Endothelial cell of umbilical vein (primary cell): ENCODE measurements around the gene PARD6G. TPM values are rescaled to one million over a fixed set of nuclear protein-coding genes. Genes with fewer than 3 reads are reported as not detected.

ENCODE experiments used
- BruUV-seq: library from RNA; stranded (reverse); fragments of 400-500 nt; replicated peaks from 2 replicates; lab custom pipeline; 2021; lab: Mats Ljungman, UMichigan
- CTCF ChIA-PET: fragments of 300-600, 350-600 bp; sonication (Branson Sonifier 250); formaldehyde crosslinking; loops from one replicate; lab custom pipeline; 2021; ENCODE audit warnings: antibody characterized with exemption, inconsistent platforms; lab: Charles Lee
- POLR2A ChIA-PET: fragments of 300-600, 350-600 bp; sonication (Branson Sonifier 250); formaldehyde crosslinking; loops from one replicate; lab custom pipeline; 2021; ENCODE audit warnings: antibody characterized with exemption, inconsistent platforms; lab: Charles Lee
- DNase-seq: peaks from one replicate; pipeline ENCODE4 v3.0.0-alpha.2; 2011; ENCODE audit warnings: low read depth, low spot score
- FAIRE-seq: peaks from 2 replicates; lab custom pipeline; 2011; peaks lifted over from hg19 to GRCh38; lab: Jason Lieb, UNC
- H2AFZ ChIP-seq: 2 replicates; pipeline ENCODE4 v1.6.0; 2012; ENCODE audit warnings: low read depth, low read length, control low read depth, inconsistent platforms
- H3K27ac ChIP-seq: 2 replicates; pipeline ENCODE4 v1.5.1; 2011; ENCODE audit warnings: low read depth, mild to moderate bottlenecking, control low read depth, low read length, moderate library complexity; ENCODE audit not compliant: insufficient read depth
- H3K27me3 ChIP-seq, 2 experiments: 2 replicates each; pipeline versions ENCODE4 v1.6.0 to v1.6.1; 2011; ENCODE audit warnings: low read length in 2 of 2, mixed read lengths in 1 of 2; ENCODE audit not compliant: control insufficient read depth in 2 of 2, insufficient read depth in 2 of 2
- H3K36me3 ChIP-seq, 2 experiments: 2 replicates in 1 of 2; 3 replicates in 1 of 2; pipeline ENCODE4 v1.5.1; 2011; ENCODE audit warnings: low read length in 2 of 2, mild to moderate bottlenecking in 1 of 2, moderate library complexity in 1 of 2; ENCODE audit not compliant: control insufficient read depth in 2 of 2, insufficient read depth in 2 of 2; ENCODE audit errors: extremely low read depth in 1 of 2
- H3K4me1 ChIP-seq: 3 replicates; pipeline ENCODE4 v1.5.1; 2011; ENCODE audit warnings: mild to moderate bottlenecking, low read length; ENCODE audit not compliant: control insufficient read depth, insufficient read depth; ENCODE audit errors: extremely low read depth
- H3K4me2 ChIP-seq: 2 replicates; pipeline ENCODE4 v1.6.1; 2011; ENCODE audit warnings: low read length, control low read depth, mixed read lengths; ENCODE audit not compliant: insufficient read depth
- H3K4me3 ChIP-seq, 3 experiments: fragments of 200-600 bp in 1 of 3; sonication (generic), shearing (Covaris generic) in 1 of 3; replicated peaks in 1 of 3; 2 replicates each; pipeline ENCODE4 v1.5.1; 2011 to 2016; ENCODE audit warnings: control low read depth in 3 of 3, low read length in 3 of 3, mild to moderate bottlenecking in 2 of 3, inconsistent platforms in 1 of 3, low read depth in 1 of 3, moderate library complexity in 1 of 3; ENCODE audit not compliant: insufficient read depth in 1 of 3
- H3K79me2 ChIP-seq: 2 replicates; pipeline ENCODE4 v1.6.0; 2012; ENCODE audit warnings: low read length, inconsistent platforms; ENCODE audit not compliant: control insufficient read depth, insufficient read depth
- H3K9ac ChIP-seq: replicated peaks from 2 replicates; pipeline ENCODE3; 2011; ENCODE audit warnings: low read length, control low read depth; ENCODE audit not compliant: insufficient read depth; ENCODE audit errors: extremely low read depth
- H3K9me1 ChIP-seq: replicated peaks from 3 replicates; pipeline ENCODE4 v1.6.0; 2011; ENCODE audit warnings: mild to moderate bottlenecking, low read length; ENCODE audit not compliant: control insufficient read depth, insufficient read depth; ENCODE audit errors: extremely low read depth
- H3K9me3 ChIP-seq: replicated peaks from 2 replicates; pipeline ENCODE4 v1.5.1; 2012; ENCODE audit warnings: low read length, inconsistent platforms; ENCODE audit not compliant: control insufficient read depth, insufficient read depth
- H4K20me1 ChIP-seq: replicated peaks from 2 replicates; pipeline ENCODE3; 2011; ENCODE audit warnings: mild to moderate bottlenecking, low read length; ENCODE audit not compliant: control insufficient read depth, insufficient read depth; ENCODE audit errors: extremely low read depth
- EZH2 ChIP-seq: IDR thresholded peaks from 2 replicates; pipeline ENCODE4 v1.6.1; 2012; ENCODE audit warnings: borderline replicate concordance, low read depth, mild to moderate bottlenecking, moderate library complexity, low read length, inconsistent platforms; ENCODE audit not compliant: severe bottlenecking
- FOS ChIP-seq: IDR thresholded peaks from 2 replicates; pipeline ENCODE4 v1.6.1; 2011; ENCODE audit warnings: mild to moderate bottlenecking, low read length, moderate library complexity, borderline replicate concordance; ENCODE audit not compliant: insufficient read depth
- GATA2 ChIP-seq: IDR thresholded peaks from 2 replicates; pipeline ENCODE4 v1.7.0; 2011; ENCODE audit warnings: low read depth, mild to moderate bottlenecking, moderate library complexity, mixed read lengths, low read length; ENCODE audit not compliant: insufficient read length, insufficient read depth
- JUN ChIP-seq: IDR thresholded peaks from 2 replicates; pipeline ENCODE4 v1.6.1; 2011; ENCODE audit warnings: borderline replicate concordance, low read depth; ENCODE audit not compliant: insufficient read length, insufficient read depth
- MYC ChIP-seq: IDR thresholded peaks from one replicate; pipeline ENCODE4 v1.6.1; 2011; ENCODE audit warnings: mild to moderate bottlenecking, low read depth, low read length
- POLR2A ChIP-seq: IDR thresholded peaks from 2 replicates; pipeline ENCODE4 v1.6.1; 2012; ENCODE audit warnings: low read depth, mild to moderate bottlenecking, control low read depth, low read length
- POLR2AphosphoS5 ChIP-seq: IDR thresholded peaks from 2 replicates; pipeline ENCODE4 v1.6.1; 2012; ENCODE audit warnings: low read depth, mild to moderate bottlenecking, control low read depth, low read length, moderate library complexity; ENCODE audit not compliant: insufficient read depth
- dilution Hi-C: fragments of 300-500 bp; cut with MboI; formaldehyde crosslinking; loops from one replicate; pipeline ENCODE4 v1.15.0; 2019; ENCODE audit warnings: low sequenced_read_pairs; ENCODE audit not compliant: extremely low pct_ligation_motif_present
- intact Hi-C: fragments of 100-400 bp; cut with micrococcal nuclease; formaldehyde crosslinking; loops from one replicate; pipeline ENCODE4 v1.10.0; 2022
- polyA plus RNA-seq, 4 experiments: library from polyadenylated mRNA; depleted of rRNA in 3 of 4; stranded (reverse) in 3 of 4; unstranded in 1 of 4; fragments of >200 nt; gene quantifications; 2 replicates each; pipeline versions ENCODE4 v1.2.1 to v1.2.3, GENCODE V29; 2011 to 2012; ENCODE audit warnings: missing spikeins in 1 of 4
- total RNA-seq: library from RNA; stranded (reverse); gene quantifications from 2 replicates; pipeline ENCODE4 v1.2.3, GENCODE V29; 2021
- TF ChIP-seq, protein P1 (sequence below), 2 donors: IDR thresholded peaks; 1 replicate in 1 of 2; 2 replicates in 1 of 2; pipeline ENCODE4 v1.5.1; 2011; ENCODE audit warnings: low read length in 2 of 2, mild to moderate bottlenecking in 2 of 2, moderate library complexity in 2 of 2, control low read depth in 1 of 2, inconsistent platforms in 1 of 2, low read depth in 1 of 2; ENCODE audit not compliant: insufficient read depth in 1 of 2; ENCODE audit errors: extremely low read depth in 1 of 2
- TF ChIP-seq, protein P2 (sequence below): IDR thresholded peaks from 2 replicates; pipeline ENCODE4 v1.6.1; 2011; ENCODE audit not compliant: insufficient read depth, insufficient read length

The PARD6G gene
- total and polyA plus RNA-seq, 2 donors (not counting 3 experiments of a cell fraction or from before 2014, with no cell fraction given): 1.2 to 1.8 TPM

DNA sequence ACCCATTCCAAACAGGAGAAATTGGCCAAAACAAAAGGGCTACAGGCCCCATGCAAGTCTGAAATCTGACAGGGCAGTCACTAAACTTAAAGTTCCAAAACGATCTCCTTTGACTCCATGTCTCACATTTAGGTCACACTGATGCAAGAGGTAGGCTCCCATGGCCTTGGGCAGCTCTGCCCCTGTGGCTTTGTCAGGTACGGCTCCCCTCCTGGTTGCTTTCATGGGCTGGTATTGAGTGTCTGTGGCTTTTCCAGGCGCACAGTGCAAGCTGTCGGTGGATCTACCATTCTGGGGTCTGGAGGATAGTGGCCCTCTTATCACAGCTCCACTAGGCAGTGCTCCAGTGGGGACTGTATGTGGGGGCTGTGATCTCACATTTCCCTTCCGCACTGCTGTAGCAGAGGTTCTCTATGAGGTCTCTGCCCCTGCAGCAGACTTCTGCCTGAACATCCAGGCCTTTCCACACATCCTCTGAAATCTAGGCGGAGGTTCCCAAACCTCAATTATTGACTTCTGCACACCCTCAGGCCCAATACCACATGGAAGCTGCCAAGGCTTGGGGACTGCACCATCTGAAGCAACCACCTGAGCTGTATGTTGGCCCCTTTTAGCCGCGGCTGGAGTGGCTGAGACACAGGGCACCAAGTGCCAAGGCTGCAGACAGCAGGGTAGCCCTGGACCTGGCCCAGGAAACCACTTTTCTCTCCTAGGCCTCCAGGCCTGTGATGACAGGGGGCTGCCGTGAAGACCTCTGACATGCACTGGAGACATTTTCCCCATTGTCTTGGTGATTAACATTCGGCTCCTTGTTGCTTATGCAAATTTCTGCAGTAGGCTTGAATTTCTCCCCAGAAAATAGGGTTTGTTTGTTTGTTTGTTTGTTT, 28.7 kb downstream of the PARD6G start:
- POLR2A ChIA-PET: no interaction called here
- DNase-seq (no peak), FAIRE-seq (no peak)
- no peak overlapping the region for H3K4me2 ChIP-seq
- no peaks in the 10 kb centered on the region for H3K79me2 ChIP-seq
- no peak overlapping the region for H3K4me3 ChIP-seq
- H4K20me1 ChIP-seq: no peaks in the 10 kb centered on the region
- no peaks in the 10 kb centered on the region for H3K27me3 ChIP-seq
- H3K4me1 ChIP-seq: no peaks in the 10 kb centered on the region
- intact Hi-C loops (no loop called here), dilution Hi-C loops (no loop called here)
- no peaks in the 10 kb centered on the region for H3K9me1 ChIP-seq
- H3K9ac ChIP-seq: no peak overlapping the region
- no peak for TF ChIP-seq GATA2
- TF ChIP-seq EZH2: no peak
- no peak for TF ChIP-seq MYC
- no peak for TF ChIP-seq FOS
- TF ChIP-seq POLR2A: no peak
- TF ChIP-seq, protein P1, sequence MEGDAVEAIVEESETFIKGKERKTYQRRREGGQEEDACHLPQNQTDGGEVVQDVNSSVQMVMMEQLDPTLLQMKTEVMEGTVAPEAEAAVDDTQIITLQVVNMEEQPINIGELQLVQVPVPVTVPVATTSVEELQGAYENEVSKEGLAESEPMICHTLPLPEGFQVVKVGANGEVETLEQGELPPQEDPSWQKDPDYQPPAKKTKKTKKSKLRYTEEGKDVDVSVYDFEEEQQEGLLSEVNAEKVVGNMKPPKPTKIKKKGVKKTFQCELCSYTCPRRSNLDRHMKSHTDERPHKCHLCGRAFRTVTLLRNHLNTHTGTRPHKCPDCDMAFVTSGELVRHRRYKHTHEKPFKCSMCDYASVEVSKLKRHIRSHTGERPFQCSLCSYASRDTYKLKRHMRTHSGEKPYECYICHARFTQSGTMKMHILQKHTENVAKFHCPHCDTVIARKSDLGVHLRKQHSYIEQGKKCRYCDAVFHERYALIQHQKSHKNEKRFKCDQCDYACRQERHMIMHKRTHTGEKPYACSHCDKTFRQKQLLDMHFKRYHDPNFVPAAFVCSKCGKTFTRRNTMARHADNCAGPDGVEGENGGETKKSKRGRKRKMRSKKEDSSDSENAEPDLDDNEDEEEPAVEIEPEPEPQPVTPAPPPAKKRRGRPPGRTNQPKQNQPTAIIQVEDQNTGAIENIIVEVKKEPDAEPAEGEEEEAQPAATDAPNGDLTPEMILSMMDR (IDR thresholded peaks at IDR 0.05; ENCODE audit: extremely low read depth in 1 of 2, insufficient read depth in 1 of 2, low read depth in 1 of 2, low read length in 2 of 2): no peak
- TF ChIP-seq, protein P2, sequence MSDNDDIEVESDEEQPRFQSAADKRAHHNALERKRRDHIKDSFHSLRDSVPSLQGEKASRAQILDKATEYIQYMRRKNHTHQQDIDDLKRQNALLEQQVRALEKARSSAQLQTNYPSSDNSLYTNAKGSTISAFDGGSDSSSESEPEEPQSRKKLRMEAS: no peak
- TF ChIP-seq POLR2AphosphoS5: no peak
- no peak for TF ChIP-seq JUN
- no peak overlapping the region for H2AFZ ChIP-seq
- no peaks in the 10 kb centered on the region for H3K36me3 ChIP-seq
- H3K9me3 ChIP-seq: no peaks in the 10 kb centered on the region
- BruUV-seq: no TSS peak
- CTCF ChIA-PET: no interaction called here
- no peak overlapping the region for H3K27ac ChIP-seq
